Loucy (cell line): ENCODE results near the gene MICAL3.

Experiments used
- EZH2phosphoT487 ChIP-seq: fragments of 200-600 bp; IDR thresholded peaks from 2 replicates; pipeline ENCODE4 v1.6.1; 2018; ENCODE audit warnings: antibody characterized with exemption, mild to moderate bottlenecking, moderate library complexity, borderline replicate concordance
- TF ChIP-seq, protein P1 (sequence below): fragments of 200-600 bp; sonication (generic); conservative IDR thresholded peaks from 2 replicates; pipeline ENCODE4 v1.5.1; 2014; ENCODE audit warnings: mild to moderate bottlenecking, antibody characterized with exemption, low read length

- TF ChIP-seq, protein P1, sequence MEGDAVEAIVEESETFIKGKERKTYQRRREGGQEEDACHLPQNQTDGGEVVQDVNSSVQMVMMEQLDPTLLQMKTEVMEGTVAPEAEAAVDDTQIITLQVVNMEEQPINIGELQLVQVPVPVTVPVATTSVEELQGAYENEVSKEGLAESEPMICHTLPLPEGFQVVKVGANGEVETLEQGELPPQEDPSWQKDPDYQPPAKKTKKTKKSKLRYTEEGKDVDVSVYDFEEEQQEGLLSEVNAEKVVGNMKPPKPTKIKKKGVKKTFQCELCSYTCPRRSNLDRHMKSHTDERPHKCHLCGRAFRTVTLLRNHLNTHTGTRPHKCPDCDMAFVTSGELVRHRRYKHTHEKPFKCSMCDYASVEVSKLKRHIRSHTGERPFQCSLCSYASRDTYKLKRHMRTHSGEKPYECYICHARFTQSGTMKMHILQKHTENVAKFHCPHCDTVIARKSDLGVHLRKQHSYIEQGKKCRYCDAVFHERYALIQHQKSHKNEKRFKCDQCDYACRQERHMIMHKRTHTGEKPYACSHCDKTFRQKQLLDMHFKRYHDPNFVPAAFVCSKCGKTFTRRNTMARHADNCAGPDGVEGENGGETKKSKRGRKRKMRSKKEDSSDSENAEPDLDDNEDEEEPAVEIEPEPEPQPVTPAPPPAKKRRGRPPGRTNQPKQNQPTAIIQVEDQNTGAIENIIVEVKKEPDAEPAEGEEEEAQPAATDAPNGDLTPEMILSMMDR = no peak; the same call in 1 of the 2 replicates
- TF ChIP-seq EZH2phosphoT487 = no peak
Observed at GRCh38 chr22:17867160-17867785, 157.1 kb downstream of the MICAL3 start.
